Loucy (cell line): Measurements from ENCODE around the gene FAM98C.

ENCODE experiments used
- EZH2phosphoT487 ChIP-seq: fragments of 200-600 bp; IDR thresholded peaks from 2 replicates; pipeline ENCODE4 v1.6.1; 2018; ENCODE audit warnings: antibody characterized with exemption, mild to moderate bottlenecking, moderate library complexity, borderline replicate concordance
- TF ChIP-seq, protein P1 (sequence below): fragments of 200-600 bp; sonication (generic); conservative IDR thresholded peaks from 2 replicates; pipeline ENCODE4 v1.5.1; 2014; ENCODE audit warnings: mild to moderate bottlenecking, antibody characterized with exemption, low read length

DNA sequence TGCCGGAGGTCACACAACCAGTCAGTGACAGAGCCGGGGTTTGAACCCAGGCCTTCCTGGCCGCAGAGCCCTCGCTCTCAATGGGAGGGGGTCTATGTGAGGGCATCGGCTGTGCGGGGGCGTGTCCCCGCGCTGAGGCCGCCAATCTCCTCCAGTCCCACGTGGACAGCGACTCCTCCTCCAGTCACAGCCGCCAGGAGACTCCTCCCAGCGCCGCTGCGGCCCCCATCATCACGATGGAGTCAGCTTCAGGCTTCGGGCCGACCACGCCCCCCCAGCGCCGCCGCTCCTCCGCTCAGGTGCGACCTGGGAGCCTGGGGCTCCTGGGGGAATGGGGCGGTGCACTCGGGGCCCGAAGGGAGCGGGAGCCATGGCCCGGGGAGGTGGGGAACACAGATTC is 8.4 kb upstream of the FAM98C start:
- TF ChIP-seq, protein P1, sequence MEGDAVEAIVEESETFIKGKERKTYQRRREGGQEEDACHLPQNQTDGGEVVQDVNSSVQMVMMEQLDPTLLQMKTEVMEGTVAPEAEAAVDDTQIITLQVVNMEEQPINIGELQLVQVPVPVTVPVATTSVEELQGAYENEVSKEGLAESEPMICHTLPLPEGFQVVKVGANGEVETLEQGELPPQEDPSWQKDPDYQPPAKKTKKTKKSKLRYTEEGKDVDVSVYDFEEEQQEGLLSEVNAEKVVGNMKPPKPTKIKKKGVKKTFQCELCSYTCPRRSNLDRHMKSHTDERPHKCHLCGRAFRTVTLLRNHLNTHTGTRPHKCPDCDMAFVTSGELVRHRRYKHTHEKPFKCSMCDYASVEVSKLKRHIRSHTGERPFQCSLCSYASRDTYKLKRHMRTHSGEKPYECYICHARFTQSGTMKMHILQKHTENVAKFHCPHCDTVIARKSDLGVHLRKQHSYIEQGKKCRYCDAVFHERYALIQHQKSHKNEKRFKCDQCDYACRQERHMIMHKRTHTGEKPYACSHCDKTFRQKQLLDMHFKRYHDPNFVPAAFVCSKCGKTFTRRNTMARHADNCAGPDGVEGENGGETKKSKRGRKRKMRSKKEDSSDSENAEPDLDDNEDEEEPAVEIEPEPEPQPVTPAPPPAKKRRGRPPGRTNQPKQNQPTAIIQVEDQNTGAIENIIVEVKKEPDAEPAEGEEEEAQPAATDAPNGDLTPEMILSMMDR: no peak
- no peak for TF ChIP-seq EZH2phosphoT487
